Thymus (tissue), 11 donors: ENCODE measurements around the gene MRPS18A. TPM values are rescaled to one million over a fixed set of nuclear protein-coding genes. Genes with fewer than 3 reads are reported as not detected.

Experiments
- DNase-seq, 9 donors: peaks; one replicate each; pipeline ENCODE4 v3.0.0-alpha.2; 2013; ENCODE audit warnings: low spot score in 9 of 9, low read depth in 6 of 9, missing footprints in 1 of 9
- H3K27ac ChIP-seq, 2 donors: one replicate each; pipeline ENCODE4 v1.5.1; 2013; ENCODE audit warnings: control low read depth in 1 of 2, low read depth in 1 of 2, low read length in 1 of 2, mild to moderate bottlenecking in 1 of 2, moderate library complexity in 1 of 2
- H3K27me3 ChIP-seq, 2 donors: one replicate each; pipeline ENCODE4 v1.5.1; 2013; ENCODE audit warnings: low read length in 1 of 2; ENCODE audit not compliant: control insufficient read depth in 2 of 2, insufficient read depth in 1 of 2
- H3K36me3 ChIP-seq, 2 donors: one replicate each; pipeline ENCODE4 v1.5.1; 2013; ENCODE audit warnings: low read length in 1 of 2, mild to moderate bottlenecking in 1 of 2, moderate library complexity in 1 of 2; ENCODE audit not compliant: control insufficient read depth in 2 of 2, insufficient read depth in 2 of 2
- H3K4me1 ChIP-seq, 2 donors: one replicate each; pipeline ENCODE4 v1.5.1; 2013; ENCODE audit warnings: low read length in 2 of 2; ENCODE audit not compliant: control insufficient read depth in 2 of 2, insufficient read depth in 2 of 2
- H3K4me3 ChIP-seq, 2 donors: one replicate each; pipeline ENCODE4 v1.5.1; 2013; ENCODE audit warnings: low read length in 2 of 2, control low read depth in 1 of 2, mild to moderate bottlenecking in 1 of 2
- H3K9me3 ChIP-seq, 2 donors: one replicate each; pipeline ENCODE4 v1.5.1; 2013; ENCODE audit warnings: low read length in 1 of 2, mild to moderate bottlenecking in 1 of 2; ENCODE audit not compliant: control insufficient read depth in 2 of 2, insufficient read depth in 1 of 2
- WGBS: extraction: QIAGEN DNeasy Blood & Tissue Kit; methylation state at CpG from one replicate; pipeline ENCODE4 v1.1.7; 2013; 5-methylcytosine and 5-hydroxymethylcytosine counted together
- polyA plus RNA-seq: library from polyadenylated mRNA; stranded (reverse); fragments of 200-250 nt; gene quantifications from one replicate; pipeline ENCODE4 v1.2.3, GENCODE V29; 2013
- total RNA-seq: library from RNA; stranded (reverse); fragments of 120-200 nt; gene quantifications from one replicate; pipeline ENCODE4 v1.2.4, GENCODE V29; 2013
- donor health status: healthy.

Gene MRPS18A
- total and polyA plus RNA-seq, 2 donors, result 28.1 to 49.5 TPM

DNA sequence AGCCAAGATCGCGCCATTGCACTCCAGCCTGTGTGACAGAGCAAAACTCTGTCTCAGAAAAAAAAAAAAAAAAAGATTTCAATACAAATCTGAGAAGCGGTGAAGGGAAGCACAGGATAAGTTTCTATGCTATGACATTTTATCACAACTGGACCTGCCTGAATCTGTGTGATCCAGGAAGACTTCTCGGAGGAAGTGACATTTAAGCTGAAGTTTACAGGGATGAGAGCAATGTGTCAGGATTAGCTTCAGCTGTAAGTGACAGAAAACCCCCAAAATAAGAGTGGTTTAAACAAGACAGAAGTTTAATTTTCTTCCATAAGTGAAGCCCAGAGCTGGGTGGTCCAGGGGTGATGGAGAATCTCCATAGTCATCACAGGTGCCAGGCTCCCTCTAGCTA is 33.4 kb upstream of the MRPS18A start:
- WGBS, result 97% methylated on average over 4 of the region's 4 CpGs
- no peaks in the 10 kb centered on the region for H3K36me3 ChIP-seq
- H3K27ac ChIP-seq, result no peak overlapping the region
- peaks cover 8 to 27% of the 10 kb centered on the region in 2 donors for H3K4me1 ChIP-seq
- H3K9me3 ChIP-seq, result no peaks in the 10 kb centered on the region
- no peak overlapping the region for H3K4me3 ChIP-seq
- H3K27me3 ChIP-seq, result peaks cover 2 to 4% of the 10 kb centered on the region in 2 donors
- no peak for DNase-seq

DNA sequence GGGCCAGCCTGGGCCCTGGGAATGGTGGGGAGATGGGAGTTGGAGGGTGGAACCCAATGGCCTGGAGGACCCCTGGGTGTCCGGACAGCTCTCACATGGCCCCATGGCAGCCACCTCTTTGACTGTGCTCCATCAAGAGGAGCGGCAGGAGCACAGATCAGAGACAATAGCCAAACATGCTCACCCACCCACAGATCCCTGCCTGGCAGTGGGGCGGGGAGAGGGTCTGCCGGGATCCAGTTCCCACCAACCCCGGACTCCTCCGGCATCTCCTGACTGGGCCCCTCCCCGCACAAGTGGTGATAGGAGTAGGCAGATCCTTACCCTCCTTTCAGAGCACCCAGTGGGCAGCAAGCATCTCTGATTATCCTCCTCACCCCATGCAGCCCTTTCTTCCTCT is 31.9 kb upstream of the MRPS18A start:
- peaks cover 0 to 17% of the 10 kb centered on the region in 2 donors for H3K4me1 ChIP-seq
- WGBS, result 97% methylated on average over 7 of the region's 7 CpGs
- no peak overlapping the region for H3K27ac ChIP-seq

DNA sequence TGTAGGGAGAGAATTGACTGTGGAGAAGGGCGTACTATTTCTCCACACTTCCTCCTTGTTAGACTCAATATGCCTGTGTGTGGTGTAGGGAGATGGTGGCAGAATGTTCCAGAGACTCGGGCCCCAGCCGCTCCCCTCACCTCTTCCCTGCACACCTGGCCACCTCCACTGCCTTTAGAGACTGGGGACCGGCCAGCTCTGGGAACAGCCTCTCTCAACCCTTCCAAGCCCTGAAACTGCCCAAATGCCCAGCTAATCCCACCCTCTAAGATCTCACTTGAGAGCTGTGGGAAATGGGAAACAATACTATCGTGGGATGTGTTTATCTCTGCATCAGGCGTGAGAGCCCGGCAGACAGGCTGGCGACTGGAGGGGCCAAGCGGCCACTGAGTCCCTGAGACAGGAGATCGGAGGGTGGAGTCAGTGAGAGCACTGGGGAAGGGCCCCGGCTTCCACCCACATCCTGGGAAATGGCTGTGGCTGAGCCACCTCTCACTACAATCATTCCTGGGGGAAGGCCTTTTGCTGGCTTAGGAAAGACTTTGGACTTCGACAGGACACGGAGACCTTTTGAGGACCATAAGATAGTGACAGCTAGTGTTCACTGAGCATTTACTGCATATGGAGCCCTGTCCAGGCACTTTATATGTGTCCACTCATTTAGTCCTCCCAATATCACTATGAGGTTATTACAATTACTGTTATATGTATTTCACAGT is 31.0 kb upstream of the MRPS18A start:
- H3K9me3 ChIP-seq, result no peaks in the 10 kb centered on the region
- peaks cover 0 to 12% of the 10 kb centered on the region in 2 donors for H3K4me1 ChIP-seq
- 95% methylated on average over 13 of the region's 13 CpGs for WGBS
- no peak overlapping the region for H3K27ac ChIP-seq
- H3K27me3 ChIP-seq, result peaks cover 2 to 4% of the 10 kb centered on the region in 2 donors
- no peaks in the 10 kb centered on the region for H3K36me3 ChIP-seq
- H3K4me3 ChIP-seq, result no peak overlapping the region
- DNase-seq, result no peak

More for the DNA sequence above, 31.9 kb upstream of the MRPS18A start:
- H3K27me3 ChIP-seq, result peaks cover 2 to 4% of the 10 kb centered on the region in 2 donors
- no peaks in the 10 kb centered on the region for H3K36me3 ChIP-seq
- no peak for DNase-seq
- no peaks in the 10 kb centered on the region for H3K9me3 ChIP-seq
- H3K4me3 ChIP-seq, result no peak overlapping the region

DNA sequence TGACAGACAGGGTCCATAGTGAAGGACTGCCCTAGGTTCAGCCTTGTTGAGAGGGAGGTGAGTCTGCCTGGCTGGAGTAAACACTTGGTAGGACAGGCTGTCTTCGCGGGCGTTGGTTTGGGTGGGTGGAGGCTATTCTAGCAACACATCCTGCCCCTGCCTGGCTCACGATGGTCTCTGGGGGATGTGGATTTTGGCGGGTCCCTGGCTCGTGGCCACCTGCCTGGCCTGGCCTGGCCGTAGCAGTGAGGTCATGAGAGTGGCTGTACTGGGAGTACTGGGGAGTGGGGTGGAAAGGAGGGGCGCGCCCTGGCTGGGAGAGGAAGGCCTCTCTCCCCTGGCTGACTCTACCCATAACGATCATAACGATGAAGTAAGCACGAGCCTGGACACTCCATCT is 30.2 kb upstream of the MRPS18A start:
- Histone ChIP-seq H3K4me3 (no peak overlapping the region), H3K27me3 (peaks cover 2 to 4% of the 10 kb centered on the region in 2 donors), H3K9me3 (no peaks in the 10 kb centered on the region), H3K36me3 (no peaks in the 10 kb centered on the region), H3K27ac (no peak overlapping the region), H3K4me1 (peaks cover 0 to 12% of the 10 kb centered on the region in 2 donors)
- WGBS, result 94% methylated on average over 12 of the region's 12 CpGs
- no peak for DNase-seq

DNA sequence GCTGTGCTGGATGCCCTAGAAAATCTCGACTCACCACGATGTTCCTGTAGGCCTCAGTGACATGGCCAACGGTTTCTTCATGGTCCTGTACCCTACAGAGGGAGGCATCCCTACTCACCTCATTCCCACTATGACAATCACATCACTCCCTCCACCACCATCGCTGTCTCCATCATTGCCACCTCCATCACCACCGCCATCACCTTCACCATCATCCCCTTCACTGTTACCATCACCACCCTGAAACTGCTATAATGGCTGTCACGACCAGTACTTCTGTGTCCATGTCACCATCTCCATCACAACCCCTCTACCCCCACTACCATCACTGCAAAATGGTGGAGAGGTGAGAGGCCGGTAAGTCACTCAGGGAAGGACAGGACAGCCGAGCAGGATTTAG is 29.8 kb upstream of the MRPS18A start:
- Histone ChIP-seq H3K27me3 (peaks cover 2 to 4% of the 10 kb centered on the region in 2 donors), H3K27ac (no peak overlapping the region), H3K4me1 (peaks cover 0 to 12% of the 10 kb centered on the region in 2 donors), H3K4me3 (no peak overlapping the region), H3K36me3 (no peaks in the 10 kb centered on the region), H3K9me3 (no peaks in the 10 kb centered on the region)
- 93% methylated on average over 8 of the region's 8 CpGs for WGBS
- no peak for DNase-seq

DNA sequence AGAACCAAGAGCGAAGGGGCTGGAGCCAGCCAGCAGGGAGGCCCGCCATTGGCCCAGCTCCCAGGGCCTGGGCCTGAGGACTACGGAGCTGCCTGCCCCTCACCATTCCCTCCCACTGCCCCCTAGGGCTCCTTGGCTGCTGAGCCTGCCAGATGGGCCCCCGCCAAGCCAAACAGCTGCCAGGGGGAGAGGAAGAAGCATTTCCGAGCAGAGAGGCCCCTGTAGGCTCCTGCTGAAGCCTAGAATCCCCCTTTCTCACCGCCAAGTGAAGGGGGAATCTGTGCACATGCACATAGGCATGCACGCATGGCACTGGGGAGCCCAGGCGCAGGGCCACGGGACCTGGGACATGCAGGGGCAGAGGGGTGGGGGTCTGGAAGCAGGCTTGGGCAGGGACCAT is 28.5 kb upstream of the MRPS18A start:
- peaks cover 0 to 12% of the 10 kb centered on the region in 2 donors for H3K4me1 ChIP-seq
- no peak for DNase-seq
- H3K9me3 ChIP-seq, result no peaks in the 10 kb centered on the region
- H3K4me3 ChIP-seq, result no peak overlapping the region
- H3K27ac ChIP-seq, result no peak overlapping the region
- H3K36me3 ChIP-seq, result no peaks in the 10 kb centered on the region
- WGBS, result 81% methylated on average over 9 of the region's 9 CpGs
- H3K27me3 ChIP-seq, result peaks cover 2 to 4% of the 10 kb centered on the region in 2 donors

DNA sequence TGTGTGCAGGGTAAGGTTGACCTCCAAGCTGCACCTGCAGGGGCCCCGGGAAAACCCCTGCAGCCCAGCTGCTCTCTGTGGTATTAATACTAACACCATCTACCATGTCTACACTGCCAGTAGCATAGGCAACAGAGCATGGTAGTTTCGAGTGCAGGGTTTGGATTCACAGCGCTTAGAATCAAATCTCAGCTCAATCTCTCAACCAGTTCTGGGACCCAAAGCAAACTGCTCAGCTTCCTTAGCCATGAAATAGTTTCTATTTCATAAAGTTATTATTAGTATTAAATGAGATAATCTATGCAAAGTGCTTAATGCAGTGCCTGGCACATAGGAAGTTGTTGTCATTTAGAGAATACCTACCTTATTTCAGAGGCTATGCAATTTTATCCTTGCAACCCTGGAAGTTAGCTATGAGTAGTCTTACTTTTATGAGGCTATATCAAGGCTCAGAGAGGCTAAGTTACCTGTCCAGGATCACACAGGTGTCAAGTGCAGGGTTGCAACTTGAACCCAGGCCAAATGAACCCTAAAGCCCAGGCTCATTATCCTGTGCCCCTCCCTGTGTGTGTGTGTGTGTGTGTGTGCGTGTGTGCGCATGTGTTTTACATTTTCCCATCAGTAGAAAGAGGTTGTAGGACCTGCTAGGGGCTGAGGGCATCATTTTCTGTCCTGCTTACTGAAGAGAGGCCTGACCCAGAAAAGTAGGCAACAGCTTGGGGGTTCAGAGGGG is 27.6 kb upstream of the MRPS18A start:
- Histone ChIP-seq H3K4me1 (peaks cover 0 to 12% of the 10 kb centered on the region in 2 donors), H3K27ac (peak overlapping the region in 1 of 2 donors; percentile 7), H3K36me3 (no peaks in the 10 kb centered on the region), H3K9me3 (no peaks in the 10 kb centered on the region), H3K27me3 (peaks cover 2 to 4% of the 10 kb centered on the region in 2 donors), H3K4me3 (no peak overlapping the region)
- WGBS, result 90% methylated on average over 5 of the region's 5 CpGs
- DNase-seq, result no peak

DNA sequence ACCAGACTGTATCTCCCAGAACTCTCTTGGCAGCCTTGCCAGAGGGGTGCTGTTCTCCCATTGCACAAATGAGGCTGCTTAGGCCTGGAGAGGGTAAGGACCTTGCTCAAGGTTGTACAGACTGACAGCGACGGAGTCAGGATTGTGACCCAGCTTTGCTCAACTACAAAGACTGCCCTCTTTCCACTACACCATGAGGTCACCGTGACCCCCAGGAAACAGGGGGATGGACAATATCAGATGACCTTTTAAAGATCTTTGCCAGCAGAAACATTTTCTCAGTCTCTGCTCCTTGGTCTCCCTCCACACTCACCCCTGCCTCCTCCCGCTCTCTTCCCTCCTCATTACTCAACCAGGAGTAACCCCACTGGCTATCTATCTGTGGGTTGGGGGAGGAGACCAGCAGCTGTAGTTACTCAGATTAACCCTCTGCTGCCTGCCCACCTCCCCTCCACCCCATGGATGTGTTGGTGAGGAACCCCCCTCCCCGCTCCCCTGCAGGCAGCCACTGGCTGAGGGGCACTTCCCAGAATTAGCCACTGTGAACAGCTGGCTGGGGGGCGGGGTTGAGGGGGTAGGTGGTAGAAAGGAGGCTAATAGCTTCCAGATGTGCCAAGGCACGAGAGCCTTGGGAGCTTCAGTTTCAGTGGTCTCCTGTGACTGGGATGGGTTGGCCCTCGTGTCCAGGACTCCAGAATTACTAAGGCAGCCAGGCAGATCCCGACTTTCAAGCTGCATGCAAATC is 26.9 kb upstream of the MRPS18A start:
- peaks cover 0 to 12% of the 10 kb centered on the region in 2 donors for H3K4me1 ChIP-seq
- no peaks in the 10 kb centered on the region for H3K9me3 ChIP-seq
- H3K4me3 ChIP-seq, result no peak overlapping the region
- peaks cover 2% of the 10 kb centered on the region in 2 donors for H3K27me3 ChIP-seq
- no peak for DNase-seq
- H3K27ac ChIP-seq, result no peak overlapping the region
- 86% methylated on average over 9 of the region's 9 CpGs for WGBS
- no peaks in the 10 kb centered on the region for H3K36me3 ChIP-seq
